GM19043 (cell line): ENCODE results near the gene CDPF1.

Source experiments
- ATAC-seq: cut with Tn5 transposase; IDR thresholded peaks from one replicate; pipeline ENCODE4 v1.9.1; 2021; ENCODE audit warnings: low read depth; ENCODE audit not compliant: unreplicated experiment

The CDPF1 gene

DNA sequence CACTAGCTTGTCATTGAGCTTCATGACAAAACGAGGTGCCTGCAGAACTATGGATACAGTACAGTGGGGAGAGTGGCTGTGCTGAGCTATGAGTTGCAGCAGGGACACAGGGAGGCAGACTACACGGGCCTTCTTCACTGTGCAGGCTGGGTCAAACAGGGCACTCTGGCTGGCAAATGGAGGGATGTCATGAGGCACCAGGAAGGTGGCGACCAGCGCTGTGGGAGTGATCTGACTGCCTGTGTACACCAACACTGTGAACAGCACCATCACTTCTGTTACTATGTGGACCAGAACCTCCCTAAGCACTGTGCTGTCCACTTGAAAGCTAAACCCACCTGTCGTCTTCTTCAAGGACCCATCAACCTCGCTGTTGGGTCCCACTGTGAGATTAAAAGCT, 9.9 kb upstream of the CDPF1 start:
- no peak for ATAC-seq

DNA sequence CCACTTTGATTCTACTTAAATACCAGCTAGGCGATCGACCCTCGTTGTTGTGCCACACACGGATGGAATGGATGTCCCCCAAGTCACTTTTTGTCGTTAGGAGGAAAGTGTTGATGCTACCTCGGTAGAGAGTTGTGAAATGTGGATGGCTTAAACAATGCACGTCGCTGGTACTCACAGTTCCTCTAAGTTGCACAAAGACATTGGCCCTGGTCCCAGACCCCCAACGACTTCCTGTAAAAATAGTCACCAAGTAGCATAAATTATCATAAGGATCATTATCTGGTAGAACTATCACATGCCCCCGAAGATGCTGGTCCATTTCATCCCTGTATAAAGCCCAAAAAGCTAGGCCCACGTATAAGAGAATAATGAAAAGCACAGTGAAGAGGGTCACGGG, 9.3 kb upstream of the CDPF1 start:
- no peak for ATAC-seq

DNA sequence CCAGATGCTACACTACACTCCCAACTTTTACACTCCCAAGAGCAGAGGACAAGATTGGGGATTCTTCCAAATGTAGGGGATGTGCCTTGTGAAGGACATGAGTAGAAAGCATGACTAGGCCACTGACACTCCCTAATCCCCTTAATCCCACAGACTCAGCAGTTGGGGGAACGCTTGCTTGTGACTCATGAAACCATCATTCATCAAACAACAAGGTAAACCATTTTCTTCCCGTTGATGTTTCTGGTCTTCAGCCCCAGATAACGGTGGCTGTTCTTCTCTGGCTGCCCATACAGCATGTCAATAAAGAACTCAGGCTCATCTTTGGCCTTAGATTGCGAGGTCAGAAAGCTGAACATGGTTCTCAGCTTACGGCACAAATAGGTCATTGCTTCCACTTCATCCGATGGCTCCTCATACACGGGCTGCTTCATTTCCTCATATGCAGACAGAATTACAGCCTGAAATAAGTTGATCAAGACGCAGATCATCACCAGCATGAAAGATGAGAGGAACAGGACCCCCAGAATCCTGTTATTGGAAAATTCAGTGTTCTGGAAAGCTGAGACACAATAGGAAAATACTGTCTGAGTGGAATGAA, 6.4 kb upstream of the CDPF1 start:
- no peak for ATAC-seq

DNA sequence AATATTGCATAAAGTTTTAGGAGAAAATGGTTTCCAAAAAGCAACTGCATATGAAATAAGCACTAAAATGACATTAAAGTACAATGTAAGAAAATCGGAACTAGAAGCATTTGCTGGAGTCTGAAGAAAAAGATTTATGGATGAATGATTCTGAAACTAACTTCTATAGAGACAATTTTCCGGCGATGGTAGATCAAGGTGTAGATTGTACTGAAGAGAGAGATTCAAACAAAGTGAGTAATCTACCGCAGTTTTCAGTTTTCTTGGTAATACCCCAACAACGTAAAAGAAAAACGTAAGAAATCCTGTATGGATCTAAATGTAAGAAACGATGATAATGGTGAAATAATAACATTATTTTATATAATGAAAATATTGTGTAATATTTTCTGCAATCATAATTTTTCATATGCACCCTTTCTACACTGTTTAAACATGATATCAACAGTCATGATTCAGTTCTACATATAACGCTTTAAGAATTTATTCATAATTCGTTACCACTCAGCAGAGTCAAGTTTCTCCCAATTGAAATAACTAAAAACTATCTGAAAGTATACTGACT, 1.8 kb upstream of the CDPF1 start:
- ATAC-seq, result no peak

DNA sequence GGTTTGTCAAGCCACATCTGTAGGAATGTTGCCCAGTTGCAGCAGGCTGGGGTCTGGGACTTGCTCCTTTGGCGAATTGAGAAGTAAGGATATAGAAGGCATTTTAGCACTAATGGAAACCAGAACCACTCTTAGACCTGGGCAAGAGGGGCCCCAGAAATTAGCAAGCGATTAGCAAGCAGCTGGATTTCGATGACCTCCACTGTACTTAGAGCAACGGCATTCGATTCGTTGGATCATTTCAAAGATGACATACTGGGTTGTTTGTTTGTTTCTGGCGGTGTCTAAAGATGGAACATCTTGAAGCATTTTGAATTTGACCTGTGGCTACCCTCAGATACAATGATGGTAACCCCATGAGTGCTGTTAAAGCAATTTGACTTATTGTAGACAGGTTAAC, 1.2 kb upstream of the CDPF1 start:
- no peak for ATAC-seq

DNA sequence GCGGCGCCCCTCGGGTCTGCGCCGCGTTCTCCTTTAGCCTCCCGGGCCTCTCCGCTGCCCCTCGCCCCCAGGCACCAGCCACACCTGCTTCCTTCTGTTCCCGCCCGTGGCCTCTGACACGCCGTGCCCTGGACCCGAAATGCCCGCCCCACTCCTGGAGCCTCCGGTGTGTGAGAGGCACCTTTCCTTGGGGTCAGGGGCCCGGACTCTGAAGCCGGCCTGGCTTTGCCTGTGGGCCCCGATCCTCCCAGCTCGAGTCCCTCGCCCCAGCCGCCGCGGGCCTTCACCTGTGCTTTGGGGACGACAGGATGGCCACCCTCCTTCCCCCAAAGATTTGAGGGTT, 661 bp upstream of the CDPF1 start:
- ATAC-seq, result no peak

DNA sequence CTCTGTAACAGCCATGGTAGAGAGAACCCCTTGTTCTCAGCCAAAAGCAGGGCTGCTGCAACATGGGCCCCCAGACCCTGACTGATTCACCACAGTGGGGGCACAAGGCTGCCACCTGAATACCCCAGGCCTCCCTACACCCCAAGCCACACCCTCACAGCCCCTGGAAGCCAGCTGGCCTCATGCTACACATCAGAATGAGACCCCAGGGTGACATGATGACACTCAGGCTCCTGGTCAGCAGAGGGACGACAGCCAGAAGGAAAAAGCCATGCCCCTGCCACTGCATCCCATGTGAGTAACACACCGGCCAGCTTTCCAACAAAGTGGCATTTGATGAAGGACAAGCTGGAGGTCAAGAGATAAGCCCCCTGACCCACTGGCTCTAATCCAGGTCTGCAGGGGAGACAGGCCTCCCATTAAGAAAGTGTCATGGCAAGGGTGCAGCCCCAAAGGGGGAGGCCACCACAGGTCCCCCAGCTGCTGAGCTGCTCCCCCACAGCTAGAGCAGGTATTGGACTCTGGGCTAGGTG, 2.6 kb downstream of the CDPF1 start:
- ATAC-seq, result no peak

DNA sequence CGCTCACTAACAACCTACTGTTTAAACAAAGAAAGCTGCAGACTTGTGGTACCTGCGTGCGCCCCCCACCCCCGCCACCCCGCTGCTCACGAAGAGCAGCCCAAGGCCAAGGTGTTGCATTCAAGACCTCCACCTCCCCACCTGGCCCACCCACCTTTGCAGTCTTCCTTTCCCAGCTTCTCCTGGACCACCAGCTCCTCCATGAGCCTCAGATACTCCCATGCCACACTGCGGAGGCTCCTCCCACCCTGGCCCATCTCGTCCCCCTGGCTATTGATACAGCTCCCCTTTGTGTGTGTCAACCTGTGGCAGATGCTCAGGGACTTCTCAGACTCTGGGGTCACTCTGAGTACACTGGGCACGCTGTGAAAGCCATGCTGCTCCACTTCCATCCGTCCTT, 3.9 kb downstream of the CDPF1 start:
- no peak for ATAC-seq

DNA sequence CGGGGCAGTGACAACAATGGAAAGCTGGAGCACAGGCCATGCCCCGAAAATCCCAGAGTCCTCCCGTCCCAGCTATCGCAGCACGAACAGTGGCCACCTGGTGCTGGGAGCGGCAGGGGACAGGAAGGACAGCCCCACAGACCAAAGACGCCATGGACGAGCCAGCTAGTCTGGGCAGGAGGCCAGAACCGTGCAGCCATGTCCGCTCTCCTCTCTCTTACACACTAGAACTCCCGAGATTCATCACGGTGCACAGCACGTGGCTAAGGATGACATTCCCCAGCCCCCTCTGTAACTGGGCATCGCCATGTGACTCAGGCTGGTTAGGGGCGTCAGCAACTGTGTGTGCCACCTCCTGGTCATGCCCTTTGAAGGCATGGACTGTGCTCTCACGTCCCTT, 4.6 kb downstream of the CDPF1 start:
- no peak for ATAC-seq

DNA sequence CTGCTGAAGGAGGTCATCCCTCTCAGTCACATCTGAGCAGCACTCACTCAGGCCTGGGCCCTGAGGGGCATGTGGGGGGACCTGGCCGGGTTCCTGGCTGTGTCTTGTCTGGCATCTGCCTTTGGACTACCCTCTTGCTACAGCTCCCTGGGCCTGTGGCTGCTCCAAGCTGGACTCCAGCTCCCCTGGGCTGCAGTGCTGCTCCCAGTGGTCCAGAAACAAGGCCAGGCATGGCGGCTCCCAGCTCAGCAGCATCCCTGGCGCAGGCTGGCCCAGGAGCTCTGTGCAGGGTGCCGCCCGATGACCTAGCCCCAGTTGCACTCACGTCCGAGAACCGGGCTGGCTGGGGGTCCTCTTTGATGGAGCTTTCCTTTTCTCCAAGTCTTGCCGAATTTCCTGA, 5.3 kb downstream of the CDPF1 start:
- no peak for ATAC-seq

DNA sequence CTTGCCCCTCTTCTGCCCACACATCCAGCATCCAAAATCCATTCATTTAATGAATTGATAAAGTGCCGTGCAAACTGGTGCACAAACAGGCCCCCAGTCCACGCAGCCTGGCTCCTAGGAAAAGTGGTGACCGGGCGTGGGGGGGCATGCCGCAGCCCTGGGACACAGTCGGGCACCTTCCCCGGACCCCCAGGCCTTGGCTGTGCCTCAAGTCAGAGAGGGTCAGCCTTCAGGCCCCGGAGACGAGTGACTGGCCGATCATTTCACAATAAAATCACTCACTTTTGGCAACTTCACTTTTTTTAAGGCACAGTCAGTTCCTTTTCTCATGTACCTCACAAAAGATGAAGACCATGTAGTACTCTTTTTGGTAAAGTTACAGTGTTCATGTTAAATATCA, 8.0 kb downstream of the CDPF1 start:
- no peak for ATAC-seq

DNA sequence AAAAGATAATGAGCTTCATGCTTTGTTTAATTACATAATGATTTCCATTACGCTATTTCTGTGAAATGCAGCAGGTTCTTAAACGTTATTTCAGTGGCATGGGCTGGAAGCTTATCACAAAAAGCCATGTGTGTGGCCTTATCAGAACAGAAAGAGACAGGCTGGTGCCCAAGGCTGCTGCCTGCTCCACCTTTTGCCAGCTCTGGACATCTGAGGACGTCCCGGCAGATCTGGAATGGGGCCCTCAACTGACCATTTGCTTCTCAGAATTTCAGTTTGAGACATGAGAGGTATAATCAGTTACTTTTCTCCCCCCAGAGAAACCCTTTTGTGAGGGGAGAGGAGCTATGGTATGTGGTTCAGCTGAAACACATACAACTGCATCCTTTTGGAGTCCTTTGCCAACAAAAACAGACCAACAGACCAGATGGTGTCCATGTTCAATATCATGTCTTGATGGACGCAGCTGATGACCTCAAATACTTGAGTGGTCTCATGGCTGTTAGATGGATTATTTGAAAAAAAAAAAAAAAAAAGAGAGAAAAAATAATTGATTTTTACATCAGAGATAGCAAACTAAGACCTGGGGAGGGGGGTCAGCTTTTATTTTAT, 8.6 kb downstream of the CDPF1 start:
- ATAC-seq, result no peak

DNA sequence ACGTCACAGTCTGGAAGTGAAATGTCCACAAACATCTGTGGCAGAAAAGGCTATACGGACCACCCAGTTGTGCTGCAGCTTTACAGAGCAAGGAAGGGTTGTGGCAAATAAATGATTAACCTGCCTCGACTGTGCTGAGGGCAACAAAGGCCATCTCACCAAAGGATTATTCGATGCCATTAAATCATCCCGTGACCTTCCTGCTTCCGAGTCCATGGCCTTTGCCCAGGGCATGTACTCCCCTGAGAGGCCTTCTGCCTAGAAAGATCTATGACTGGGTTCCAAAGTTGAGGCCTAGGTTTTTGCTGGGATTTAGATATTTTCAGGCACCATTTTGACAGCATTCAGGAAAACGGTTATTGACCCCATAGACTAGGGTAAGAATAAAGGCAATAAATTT, 9.2 kb downstream of the CDPF1 start:
- no peak for ATAC-seq

DNA sequence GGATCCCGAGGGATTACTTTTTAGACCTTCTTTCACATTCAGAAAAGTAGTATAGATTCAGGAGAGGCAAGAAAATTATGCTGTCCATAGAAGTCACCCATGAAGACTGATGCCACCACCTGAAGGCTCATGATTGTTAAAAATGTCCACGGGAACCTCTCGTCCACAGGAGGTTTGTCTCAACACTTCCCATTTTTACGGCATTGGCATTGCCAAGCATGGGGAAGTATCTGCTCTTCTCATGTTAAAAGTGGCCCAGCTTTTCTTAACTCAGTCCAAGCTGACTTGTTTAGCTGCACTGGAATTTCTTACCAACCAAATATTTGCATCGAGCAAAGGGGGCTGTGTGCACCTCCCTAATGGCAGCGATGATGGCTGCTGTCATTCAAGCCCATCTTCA, 9.6 kb downstream of the CDPF1 start:
- ATAC-seq, result no peak

DNA sequence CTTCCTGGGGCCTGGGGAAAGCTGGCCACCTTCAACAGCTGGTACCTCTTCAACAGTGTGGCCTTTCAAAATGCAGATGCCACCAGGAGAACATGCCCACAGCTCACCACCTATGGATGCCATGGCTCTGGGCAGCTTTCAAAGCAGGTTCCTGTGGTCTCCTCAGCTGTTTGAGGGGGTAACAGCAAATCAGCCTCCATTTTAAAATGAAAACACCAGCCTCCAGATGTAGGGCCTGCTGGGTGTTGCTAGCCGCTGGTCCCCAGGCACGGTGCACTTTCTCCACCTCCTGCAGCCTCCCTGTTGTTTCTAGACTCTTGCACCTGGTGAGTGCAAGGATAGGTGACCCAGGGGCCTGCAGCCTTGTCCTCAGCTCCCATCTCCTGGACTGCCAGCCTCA, 10.0 kb downstream of the CDPF1 start:
- ATAC-seq, result no peak

DNA sequence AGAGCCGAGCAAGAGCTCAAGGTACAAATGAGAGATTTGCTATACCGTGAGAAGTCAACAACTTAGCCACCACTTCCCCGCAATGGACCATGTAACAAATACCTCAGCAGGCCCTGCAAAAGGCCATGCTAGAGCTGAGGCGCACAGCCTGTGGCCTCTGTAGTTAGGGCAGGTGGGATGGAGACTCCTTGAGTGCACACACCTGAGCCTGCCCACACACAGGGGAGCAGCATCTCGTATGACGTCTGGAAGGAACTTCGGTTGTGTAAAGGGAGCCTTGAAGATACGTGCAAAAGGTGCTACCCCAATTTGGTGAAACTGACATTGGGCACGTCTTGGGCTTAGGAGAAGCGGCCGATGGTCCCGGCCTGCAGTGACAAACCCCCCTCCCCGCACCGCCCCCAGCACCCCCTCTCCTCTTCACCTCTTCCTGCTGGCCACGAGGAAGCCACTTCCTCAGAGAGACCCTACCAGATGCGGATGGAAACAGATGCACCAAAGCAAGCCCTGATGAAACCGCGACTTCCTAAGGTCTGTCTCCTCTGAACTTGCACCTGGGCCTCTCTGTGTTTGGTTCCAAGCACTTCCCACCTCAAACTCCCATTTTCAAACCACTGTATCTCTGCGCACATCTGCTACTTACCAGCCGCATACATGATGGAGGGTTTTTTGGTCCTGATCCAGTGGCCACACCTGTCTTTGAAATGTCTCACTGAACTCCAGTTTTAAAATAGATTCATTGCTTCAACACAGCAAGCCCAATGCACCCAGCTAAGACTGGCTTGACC, 10.6 kb downstream of the CDPF1 start:
- no peak for ATAC-seq

DNA sequence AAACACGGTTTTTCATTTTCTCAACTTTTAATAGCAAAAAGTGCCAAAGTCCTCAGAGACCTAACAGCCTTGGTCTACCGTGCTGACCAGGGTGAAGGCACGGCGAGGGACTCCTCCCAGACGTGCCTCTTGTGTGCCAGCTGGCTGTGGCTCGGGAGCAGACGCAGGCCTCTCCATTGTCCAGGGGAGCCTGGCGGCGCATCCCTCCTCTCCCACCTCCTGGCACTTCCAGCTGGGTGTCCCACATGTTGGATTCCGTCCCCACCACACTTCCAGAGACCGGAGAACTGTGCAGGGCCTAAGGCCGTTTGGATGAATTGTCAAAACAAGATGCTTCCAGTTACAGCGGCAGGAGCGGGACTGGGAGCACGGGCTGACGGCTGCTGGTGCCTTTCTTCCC, 11.6 kb downstream of the CDPF1 start:
- ATAC-seq, result no peak

DNA sequence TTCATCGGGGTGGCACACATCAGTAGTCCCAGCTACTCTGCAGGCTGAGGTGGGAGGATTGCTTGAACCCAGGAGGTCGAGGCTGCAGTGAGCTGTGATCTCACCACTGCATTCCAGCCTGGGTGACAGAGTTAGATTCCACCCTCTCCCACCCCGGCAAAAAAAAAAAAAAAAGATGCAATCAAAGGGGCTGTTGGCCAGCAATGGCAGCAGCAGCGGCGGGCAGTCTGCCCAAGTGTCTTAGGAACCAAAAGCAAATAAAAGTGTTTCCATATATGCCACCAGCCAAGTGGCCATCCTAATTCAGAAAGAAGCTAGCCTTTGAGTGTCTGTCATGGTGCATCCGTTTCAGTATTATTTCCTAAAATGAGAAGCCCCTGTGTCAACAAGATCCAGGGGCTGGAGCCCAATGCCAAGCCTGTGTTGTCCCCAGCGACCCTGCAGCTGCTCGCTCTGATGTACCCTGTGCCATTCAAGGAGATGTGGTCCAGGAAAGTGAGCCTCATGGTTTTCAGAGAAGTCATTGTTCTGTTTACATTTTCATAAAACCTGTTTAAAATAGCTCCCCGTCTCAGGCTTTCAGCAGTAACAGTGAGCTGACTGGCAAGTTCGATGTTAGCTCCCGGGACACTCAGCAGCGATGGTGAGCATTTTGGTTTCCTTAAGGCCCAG, 12.5 kb downstream of the CDPF1 start:
- no peak for ATAC-seq

DNA sequence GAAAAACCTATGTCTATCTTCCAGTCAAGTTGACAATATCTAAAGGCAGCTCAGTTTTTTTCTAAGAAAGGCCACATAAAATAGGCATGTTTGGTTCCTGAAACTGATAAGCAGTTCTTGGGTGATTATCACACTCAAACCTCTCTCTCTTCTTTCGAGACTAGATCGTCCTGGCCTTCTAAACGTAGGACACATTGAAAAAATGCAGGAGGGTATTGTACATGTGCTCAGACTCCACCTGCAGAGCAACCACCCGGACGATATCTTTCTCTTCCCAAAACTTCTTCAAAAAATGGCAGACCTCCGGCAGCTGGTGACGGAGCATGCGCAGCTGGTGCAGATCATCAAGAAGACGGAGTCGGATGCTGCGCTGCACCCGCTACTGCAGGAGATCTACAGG, 15.1 kb downstream of the CDPF1 start:
- ATAC-seq, result no peak

DNA sequence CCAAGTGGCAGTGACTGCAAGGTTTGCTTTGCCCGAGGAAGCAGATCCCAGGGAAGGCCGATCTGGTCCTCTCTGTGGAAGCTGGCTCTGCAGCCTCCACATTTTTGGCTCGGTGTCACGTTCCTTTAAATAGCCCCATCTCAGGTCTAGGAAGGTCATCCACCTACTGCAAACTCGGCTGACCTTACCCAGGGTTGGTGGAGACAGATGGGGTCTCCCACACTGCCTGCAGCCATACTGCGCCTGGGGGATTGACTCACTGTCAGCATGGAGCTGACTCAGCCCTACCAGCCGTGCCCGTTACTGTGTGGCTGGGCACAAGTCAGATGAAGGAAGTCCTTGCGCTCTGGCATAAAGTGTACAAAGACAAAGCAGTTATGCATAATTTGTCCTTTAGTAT, 16.9 kb downstream of the CDPF1 start:
- no peak for ATAC-seq

DNA sequence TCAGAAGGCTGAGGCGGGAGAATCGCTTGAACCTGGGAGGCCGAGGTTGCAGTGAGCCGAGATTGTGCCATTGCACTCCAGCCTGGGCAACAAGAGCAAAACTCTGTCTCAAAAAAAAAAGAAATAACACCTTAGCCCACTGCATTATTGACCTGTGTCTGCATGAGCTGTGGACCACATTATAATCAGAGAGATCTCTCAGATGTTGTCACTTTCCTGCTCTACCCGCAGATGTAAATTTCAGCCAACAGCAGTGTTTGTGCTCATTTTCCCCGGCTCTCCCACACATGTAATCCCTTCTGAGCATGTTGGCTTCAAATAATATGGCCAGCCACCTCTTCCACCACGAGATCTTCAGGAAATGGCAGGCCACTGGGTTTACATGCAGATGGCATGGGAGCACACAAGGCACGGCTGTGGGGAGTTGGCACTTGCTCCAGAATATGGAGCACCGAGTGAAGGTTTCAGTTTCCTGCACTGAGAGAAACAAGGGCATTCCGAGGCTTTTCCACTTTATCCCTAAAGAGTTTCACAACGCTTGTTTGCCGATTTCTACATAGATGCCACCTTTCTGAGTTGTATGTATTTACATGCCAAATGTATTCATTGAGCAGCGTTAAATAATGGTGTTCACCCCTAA, 19.7 kb downstream of the CDPF1 start:
- no peak for ATAC-seq
